SJSA1 (cell line): Measurements from ENCODE around the gene DEGS2. TPM values are rescaled to one million over a fixed set of nuclear protein-coding genes. Genes with fewer than 3 reads are reported as not detected.

Experiments
- DNase-seq, 2 experiments: peaks; one replicate each; pipeline ENCODE4 v3.0.0-alpha.2; 2015 to 2020; ENCODE audit warnings: low spot score in 2 of 2, low read depth in 1 of 2
- H3K27ac ChIP-seq: fragments of 250-450 bp; sonication (Bioruptor Pico); 2 replicates; pipeline ENCODE4 v1.5.1; 2020; ENCODE audit warnings: mild to moderate bottlenecking, moderate library complexity
- H3K27me3 ChIP-seq: fragments of 250-450 bp; sonication (Bioruptor Pico); replicated peaks from 2 replicates; pipeline ENCODE4 v1.5.1; 2020; ENCODE audit warnings: mild to moderate bottlenecking, moderate library complexity
- H3K36me3 ChIP-seq: fragments of 250-450 bp; sonication (Bioruptor Pico); 2 replicates; pipeline ENCODE4 v1.5.1; 2020; ENCODE audit warnings: mild to moderate bottlenecking
- H3K4me1 ChIP-seq: fragments of 250-450 bp; sonication (Bioruptor Pico); replicated peaks from 2 replicates; pipeline ENCODE4 v1.6.1; 2021; ENCODE audit warnings: mild to moderate bottlenecking
- H3K4me3 ChIP-seq: fragments of 250-450 bp; sonication (Bioruptor Pico); 2 replicates; pipeline ENCODE4 v1.5.1; 2020; ENCODE audit warnings: mild to moderate bottlenecking
- H3K9me3 ChIP-seq: fragments of 250-450 bp; sonication (Bioruptor Pico); replicated peaks from 2 replicates; pipeline ENCODE4 v1.5.1; 2020; ENCODE audit warnings: mild to moderate bottlenecking
- total RNA-seq: library from RNA; depleted of rRNA; stranded (reverse); fragments of >200 nt; shearing (Covaris generic); gene quantifications from 2 replicates; pipeline ENCODE4 v1.2.3, GENCODE V29; 2014; rRNA removed

DEGS2 gene
- total RNA-seq, 1 experiment from 2014 or later = not detected

GRCh38 chr14:100104006-100104352 is 55.5 kb downstream of the DEGS2 start:
- Histone ChIP-seq H3K27ac (no peak overlapping the region), H3K9me3 (no peaks in the 10 kb centered on the region), H3K4me3 (no peak overlapping the region), H3K27me3 (no peaks in the 10 kb centered on the region), H3K36me3 (no peaks in the 10 kb centered on the region), H3K4me1 (no peaks in the 10 kb centered on the region; the same call in 1 of the 2 replicates)
- DNase-seq = no peak

GRCh38 chr14:100103250-100104005 is 56.0 kb downstream of the DEGS2 start:
- no peak overlapping the region for H3K27ac ChIP-seq
- H3K4me3 ChIP-seq = no peak overlapping the region

GRCh38 chr14:100102156-100102785 is 57.2 kb downstream of the DEGS2 start:
- Histone ChIP-seq H3K4me1 (no peaks in the 10 kb centered on the region; the same call in 1 of the 2 replicates), H3K36me3 (no peaks in the 10 kb centered on the region), H3K27me3 (no peaks in the 10 kb centered on the region)

More at GRCh38 chr14:100103250-100104005, 56.0 kb downstream of the DEGS2 start:
- Histone ChIP-seq H3K36me3 (no peaks in the 10 kb centered on the region), H3K27me3 (no peaks in the 10 kb centered on the region), H3K4me1 (no peaks in the 10 kb centered on the region; the same call in 1 of the 2 replicates), H3K9me3 (no peaks in the 10 kb centered on the region)
- peak in 1 of 2 experiments; percentile 24 for DNase-seq

DNA sequence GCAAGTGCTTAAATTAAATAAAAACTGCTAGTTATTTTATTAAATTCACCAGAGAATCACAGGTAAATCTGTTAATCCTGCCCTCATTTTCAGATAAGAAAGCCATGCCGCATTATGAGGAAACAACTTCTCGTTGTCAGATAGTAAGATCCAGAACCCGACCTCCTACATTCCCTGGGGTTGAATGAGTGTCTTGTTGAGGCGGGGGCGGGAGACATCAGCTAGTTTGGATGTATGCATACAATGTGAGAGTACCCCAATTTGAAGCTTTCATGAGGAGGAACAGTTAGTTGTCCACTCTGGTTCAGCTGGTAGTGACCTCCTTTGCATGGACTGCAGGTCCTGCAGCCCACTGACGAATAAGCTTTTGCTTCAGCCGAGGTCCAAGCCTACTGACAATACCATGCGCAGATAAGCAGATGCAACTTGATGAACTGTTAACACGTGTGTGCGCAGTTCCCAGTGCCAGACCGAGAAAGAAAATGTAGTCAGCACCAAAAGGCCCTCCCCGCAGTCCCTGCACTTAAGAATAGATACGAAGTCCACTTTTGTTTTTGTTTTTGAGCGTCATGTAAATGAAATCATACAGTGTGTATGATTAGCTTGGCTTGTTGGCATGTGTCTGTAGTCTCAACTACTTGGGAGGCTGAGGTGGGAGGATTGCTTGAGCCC is 59.3 kb downstream of the DEGS2 start:
- Histone ChIP-seq H3K27me3 (no peaks in the 10 kb centered on the region), H3K27ac (no peak overlapping the region), H3K4me1 (no peaks in the 10 kb centered on the region; the same call in 1 of the 2 replicates), H3K9me3 (no peaks in the 10 kb centered on the region), H3K4me3 (no peak overlapping the region), H3K36me3 (no peaks in the 10 kb centered on the region)
- no peak for DNase-seq

More at GRCh38 chr14:100102156-100102785, 57.2 kb downstream of the DEGS2 start:
- no peak overlapping the region for H3K27ac ChIP-seq
- DNase-seq = no peak
- H3K9me3 ChIP-seq = no peaks in the 10 kb centered on the region
- no peak overlapping the region for H3K4me3 ChIP-seq

GRCh38 chr14:100098171-100098570 is 61.3 kb downstream of the DEGS2 start:
- Histone ChIP-seq H3K27ac (no peak overlapping the region), H3K36me3 (no peaks in the 10 kb centered on the region), H3K27me3 (no peaks in the 10 kb centered on the region), H3K4me1 (no peaks in the 10 kb centered on the region), H3K4me3 (no peak overlapping the region), H3K9me3 (no peaks in the 10 kb centered on the region)
- DNase-seq = no peak

- no peaks in the 10 kb centered on the region for H3K9me3 ChIP-seq
- no peak overlapping the region for H3K27ac ChIP-seq
- H3K36me3 ChIP-seq = no peaks in the 10 kb centered on the region
- no peak for DNase-seq
- H3K27me3 ChIP-seq = no peaks in the 10 kb centered on the region
- H3K4me3 ChIP-seq = no peak overlapping the region
- H3K4me1 ChIP-seq = no peaks in the 10 kb centered on the region
Measured at GRCh38 chr14:100096656-100097055, 62.8 kb downstream of the DEGS2 start.

Other genes with a start within 250 kb of the DEGS2 start
- gene EVL, start 94.2 kb downstream of the DEGS2 start, total RNA-seq = 10.8 and 11.0 TPM in 2 replicates
- gene YY1, start 79.5 kb upstream of the DEGS2 start, total RNA-seq = 41.1 and 49.0 TPM in 2 replicates
- 13.2 and 22.3 TPM in 2 replicates for gene SLC25A29, start 146.8 kb upstream of the DEGS2 start, total RNA-seq
- not detected in 2 replicates for gene SLC25A47, start 163.7 kb upstream of the DEGS2 start, total RNA-seq
- gene WDR25, start 216.8 kb upstream of the DEGS2 start, total RNA-seq = 10.7 and 11.5 TPM in 2 replicates